Neural cell (in vitro differentiated cells): Measurements from ENCODE around the gene PCDHGA5.

Experiments used
- CTCF ChIP-seq: fragments of 450-650 bp; IDR thresholded peaks from 2 replicates; pipeline ENCODE4 v1.5.1; 2014; ENCODE audit warnings: antibody characterized with exemption, mild to moderate bottlenecking, moderate library complexity; ENCODE audit not compliant: poor library complexity, severe bottlenecking
- EP300 ChIP-seq: fragments of 450-650 bp; conservative IDR thresholded peaks from 2 replicates; pipeline ENCODE4 v1.6.1; 2014; ENCODE audit warnings: antibody characterized with exemption, mild to moderate bottlenecking, moderate library complexity; ENCODE audit not compliant: poor library complexity, severe bottlenecking
- EZH2 ChIP-seq: fragments of 200-600, 300-800 bp; shearing (Covaris generic), sonication (generic); IDR thresholded peaks from 2 replicates; pipeline ENCODE4 v1.6.1; 2014; ENCODE audit warnings: antibody characterized with exemption, low read length, borderline replicate concordance, mild to moderate bottlenecking; ENCODE audit not compliant: insufficient read depth, poor library complexity, severe bottlenecking
- POLR2AphosphoS5 ChIP-seq: IDR thresholded peaks from 2 replicates; pipeline ENCODE4 v1.6.1; 2012
- SMC3 ChIP-seq: fragments of 450-650 bp; conservative IDR thresholded peaks from 2 replicates; pipeline ENCODE4 v1.6.1; 2014; ENCODE audit warnings: antibody characterized with exemption, mild to moderate bottlenecking, moderate library complexity; ENCODE audit not compliant: poor library complexity
- TAF1 ChIP-seq: IDR thresholded peaks from 2 replicates; pipeline ENCODE4 v1.6.1; 2012; ENCODE audit warnings: low read depth
- TF ChIP-seq, protein P1 (sequence below): IDR thresholded peaks from 2 replicates; pipeline ENCODE4 v1.6.1; 2012; ENCODE audit warnings: borderline replicate concordance

DNA sequence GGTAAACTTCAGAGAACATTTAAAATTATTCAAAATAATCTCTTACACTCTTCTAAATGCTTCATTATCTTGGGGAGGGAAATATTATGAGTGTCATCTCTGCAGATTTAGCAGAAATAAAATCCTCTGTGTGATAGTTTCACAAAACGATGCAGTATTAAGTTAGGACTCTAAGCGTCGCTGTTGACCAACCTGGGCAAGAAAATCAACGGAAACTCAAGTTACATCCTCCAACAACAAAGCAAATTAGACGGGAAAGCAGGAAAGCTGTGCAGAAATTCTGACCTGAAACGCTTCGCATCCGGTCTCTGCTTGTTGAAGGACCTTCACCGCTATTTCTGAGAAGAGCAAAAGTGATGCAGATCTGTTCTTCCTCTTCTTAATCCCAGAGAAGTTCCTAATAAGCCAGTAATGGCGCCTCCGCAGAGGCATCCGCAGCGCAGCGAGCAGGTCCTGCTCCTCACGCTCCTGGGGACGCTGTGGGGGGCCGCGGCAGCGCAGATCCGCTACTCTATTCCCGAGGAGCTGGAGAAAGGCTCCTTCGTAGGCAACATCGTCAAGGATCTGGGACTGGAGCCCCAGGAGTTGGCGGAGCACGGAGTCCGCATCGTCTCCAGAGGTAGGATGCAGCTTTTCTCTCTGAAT, 9.8 kb downstream of the PCDHGA5 start, which contains the start of gene PCDHGA6:
- no peak for TF ChIP-seq CTCF
- TF ChIP-seq TAF1: no peak
- TF ChIP-seq EP300: no peak
- no peak for TF ChIP-seq EZH2
- TF ChIP-seq, protein P1, sequence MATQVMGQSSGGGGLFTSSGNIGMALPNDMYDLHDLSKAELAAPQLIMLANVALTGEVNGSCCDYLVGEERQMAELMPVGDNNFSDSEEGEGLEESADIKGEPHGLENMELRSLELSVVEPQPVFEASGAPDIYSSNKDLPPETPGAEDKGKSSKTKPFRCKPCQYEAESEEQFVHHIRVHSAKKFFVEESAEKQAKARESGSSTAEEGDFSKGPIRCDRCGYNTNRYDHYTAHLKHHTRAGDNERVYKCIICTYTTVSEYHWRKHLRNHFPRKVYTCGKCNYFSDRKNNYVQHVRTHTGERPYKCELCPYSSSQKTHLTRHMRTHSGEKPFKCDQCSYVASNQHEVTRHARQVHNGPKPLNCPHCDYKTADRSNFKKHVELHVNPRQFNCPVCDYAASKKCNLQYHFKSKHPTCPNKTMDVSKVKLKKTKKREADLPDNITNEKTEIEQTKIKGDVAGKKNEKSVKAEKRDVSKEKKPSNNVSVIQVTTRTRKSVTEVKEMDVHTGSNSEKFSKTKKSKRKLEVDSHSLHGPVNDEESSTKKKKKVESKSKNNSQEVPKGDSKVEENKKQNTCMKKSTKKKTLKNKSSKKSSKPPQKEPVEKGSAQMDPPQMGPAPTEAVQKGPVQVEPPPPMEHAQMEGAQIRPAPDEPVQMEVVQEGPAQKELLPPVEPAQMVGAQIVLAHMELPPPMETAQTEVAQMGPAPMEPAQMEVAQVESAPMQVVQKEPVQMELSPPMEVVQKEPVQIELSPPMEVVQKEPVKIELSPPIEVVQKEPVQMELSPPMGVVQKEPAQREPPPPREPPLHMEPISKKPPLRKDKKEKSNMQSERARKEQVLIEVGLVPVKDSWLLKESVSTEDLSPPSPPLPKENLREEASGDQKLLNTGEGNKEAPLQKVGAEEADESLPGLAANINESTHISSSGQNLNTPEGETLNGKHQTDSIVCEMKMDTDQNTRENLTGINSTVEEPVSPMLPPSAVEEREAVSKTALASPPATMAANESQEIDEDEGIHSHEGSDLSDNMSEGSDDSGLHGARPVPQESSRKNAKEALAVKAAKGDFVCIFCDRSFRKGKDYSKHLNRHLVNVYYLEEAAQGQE: no peak
- TF ChIP-seq POLR2AphosphoS5: no peak
- no peak for TF ChIP-seq SMC3
